Panc1 (cell line): ENCODE data around the gene PSMA8.

Experiments
- POLR2AphosphoS5 ChIP-seq: IDR thresholded peaks from 2 replicates; pipeline ENCODE4 v1.6.1; 2012; ENCODE audit warnings: mild to moderate bottlenecking, low read depth, low read length, moderate library complexity
- SIN3A ChIP-seq: IDR thresholded peaks from 2 replicates; pipeline ENCODE4 v1.6.1; 2012; ENCODE audit warnings: low read depth, mild to moderate bottlenecking, low read length, moderate library complexity, borderline replicate concordance; ENCODE audit not compliant: insufficient read depth
- TCF7L2 ChIP-seq: IDR thresholded peaks from 2 replicates; pipeline ENCODE4 v1.6.1; 2011; ENCODE audit warnings: mild to moderate bottlenecking, low read depth, low read length, inconsistent platforms
- TF ChIP-seq, protein P1 (sequence below): fragments of 450-650 bp; IDR thresholded peaks from 2 replicates; pipeline ENCODE4 v1.5.1; 2017; ENCODE audit warnings: mild to moderate bottlenecking
- TF ChIP-seq, protein P2 (sequence below), 2 experiments: IDR thresholded peaks; 2 replicates each; pipeline ENCODE4 v1.6.1; 2011 to 2012; ENCODE audit warnings: low read depth in 2 of 2, control low read depth in 1 of 2, low read length in 1 of 2, mild to moderate bottlenecking in 1 of 2, moderate library complexity in 1 of 2; ENCODE audit not compliant: insufficient read depth in 1 of 2

GRCh38 chr18:26207937-26208336 lies 74.3 kb downstream of the PSMA8 start:
- no peak for TF ChIP-seq POLR2AphosphoS5
- TF ChIP-seq, protein P1, sequence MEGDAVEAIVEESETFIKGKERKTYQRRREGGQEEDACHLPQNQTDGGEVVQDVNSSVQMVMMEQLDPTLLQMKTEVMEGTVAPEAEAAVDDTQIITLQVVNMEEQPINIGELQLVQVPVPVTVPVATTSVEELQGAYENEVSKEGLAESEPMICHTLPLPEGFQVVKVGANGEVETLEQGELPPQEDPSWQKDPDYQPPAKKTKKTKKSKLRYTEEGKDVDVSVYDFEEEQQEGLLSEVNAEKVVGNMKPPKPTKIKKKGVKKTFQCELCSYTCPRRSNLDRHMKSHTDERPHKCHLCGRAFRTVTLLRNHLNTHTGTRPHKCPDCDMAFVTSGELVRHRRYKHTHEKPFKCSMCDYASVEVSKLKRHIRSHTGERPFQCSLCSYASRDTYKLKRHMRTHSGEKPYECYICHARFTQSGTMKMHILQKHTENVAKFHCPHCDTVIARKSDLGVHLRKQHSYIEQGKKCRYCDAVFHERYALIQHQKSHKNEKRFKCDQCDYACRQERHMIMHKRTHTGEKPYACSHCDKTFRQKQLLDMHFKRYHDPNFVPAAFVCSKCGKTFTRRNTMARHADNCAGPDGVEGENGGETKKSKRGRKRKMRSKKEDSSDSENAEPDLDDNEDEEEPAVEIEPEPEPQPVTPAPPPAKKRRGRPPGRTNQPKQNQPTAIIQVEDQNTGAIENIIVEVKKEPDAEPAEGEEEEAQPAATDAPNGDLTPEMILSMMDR, result no peak
- no peak for TF ChIP-seq TCF7L2
- TF ChIP-seq, protein P2, sequence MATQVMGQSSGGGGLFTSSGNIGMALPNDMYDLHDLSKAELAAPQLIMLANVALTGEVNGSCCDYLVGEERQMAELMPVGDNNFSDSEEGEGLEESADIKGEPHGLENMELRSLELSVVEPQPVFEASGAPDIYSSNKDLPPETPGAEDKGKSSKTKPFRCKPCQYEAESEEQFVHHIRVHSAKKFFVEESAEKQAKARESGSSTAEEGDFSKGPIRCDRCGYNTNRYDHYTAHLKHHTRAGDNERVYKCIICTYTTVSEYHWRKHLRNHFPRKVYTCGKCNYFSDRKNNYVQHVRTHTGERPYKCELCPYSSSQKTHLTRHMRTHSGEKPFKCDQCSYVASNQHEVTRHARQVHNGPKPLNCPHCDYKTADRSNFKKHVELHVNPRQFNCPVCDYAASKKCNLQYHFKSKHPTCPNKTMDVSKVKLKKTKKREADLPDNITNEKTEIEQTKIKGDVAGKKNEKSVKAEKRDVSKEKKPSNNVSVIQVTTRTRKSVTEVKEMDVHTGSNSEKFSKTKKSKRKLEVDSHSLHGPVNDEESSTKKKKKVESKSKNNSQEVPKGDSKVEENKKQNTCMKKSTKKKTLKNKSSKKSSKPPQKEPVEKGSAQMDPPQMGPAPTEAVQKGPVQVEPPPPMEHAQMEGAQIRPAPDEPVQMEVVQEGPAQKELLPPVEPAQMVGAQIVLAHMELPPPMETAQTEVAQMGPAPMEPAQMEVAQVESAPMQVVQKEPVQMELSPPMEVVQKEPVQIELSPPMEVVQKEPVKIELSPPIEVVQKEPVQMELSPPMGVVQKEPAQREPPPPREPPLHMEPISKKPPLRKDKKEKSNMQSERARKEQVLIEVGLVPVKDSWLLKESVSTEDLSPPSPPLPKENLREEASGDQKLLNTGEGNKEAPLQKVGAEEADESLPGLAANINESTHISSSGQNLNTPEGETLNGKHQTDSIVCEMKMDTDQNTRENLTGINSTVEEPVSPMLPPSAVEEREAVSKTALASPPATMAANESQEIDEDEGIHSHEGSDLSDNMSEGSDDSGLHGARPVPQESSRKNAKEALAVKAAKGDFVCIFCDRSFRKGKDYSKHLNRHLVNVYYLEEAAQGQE (IDR thresholded peaks at IDR 0.05; ENCODE audit: insufficient read depth in 1 of 2, low read depth in 2 of 2, low read length in 1 of 2), result no peak
- TF ChIP-seq SIN3A, result no peak
